Body of pancreas (tissue), 4 donors: ENCODE data around the gene RAD54L.

Experiments used
- CTCF ChIP-seq, 7 experiments: fragments of 450-650 bp in 4 of 7; fragments of 200-600 bp in 3 of 7; sonication (generic) in 3 of 7; IDR thresholded peaks; one replicate each; pipeline ENCODE4 v1.5.1; 2016 to 2019; ENCODE audit warnings: antibody characterized with exemption in 7 of 7
- POLR2A ChIP-seq, 3 donors: fragments of 450-650 bp; IDR thresholded peaks; one replicate each; pipeline ENCODE4 v1.6.1; 2016; ENCODE audit warnings: antibody characterized with exemption in 3 of 3, mild to moderate bottlenecking in 2 of 3

GRCh38 chr1:46285730-46286477 lies 38.3 kb downstream of the RAD54L start:
- TF ChIP-seq CTCF (IDR thresholded peaks at IDR 0.05): no peak
- TF ChIP-seq POLR2A (IDR thresholded peaks at IDR 0.05): no peak
